Measurements from ENCODE around the gene GUCD1. TPM values are rescaled to one million over a fixed set of nuclear protein-coding genes. Genes with fewer than 3 reads are reported as not detected.

Gene GUCD1
- total RNA-seq, 4 donors from 2014 or later: 56.7 to 498 (median 277) TPM

- Histone ChIP-seq H3K4me1 (peaks cover 0 to 24% (median 0%) of the 10 kb centered on the region in 4 donors), H3K36me3 (peaks cover 0 to 27% (median 13%) of the 10 kb centered on the region in 4 donors), H3K9me3 (no peaks in the 10 kb centered on the region), H3K27me3 (no peaks in the 10 kb centered on the region), H3K4me3 (no peak overlapping the region), H3K27ac (no peak overlapping the region)
- no peak for TF ChIP-seq EP300 (IDR thresholded peaks at IDR 0.05; ENCODE audit: low read depth)
- TF ChIP-seq, protein P1, sequence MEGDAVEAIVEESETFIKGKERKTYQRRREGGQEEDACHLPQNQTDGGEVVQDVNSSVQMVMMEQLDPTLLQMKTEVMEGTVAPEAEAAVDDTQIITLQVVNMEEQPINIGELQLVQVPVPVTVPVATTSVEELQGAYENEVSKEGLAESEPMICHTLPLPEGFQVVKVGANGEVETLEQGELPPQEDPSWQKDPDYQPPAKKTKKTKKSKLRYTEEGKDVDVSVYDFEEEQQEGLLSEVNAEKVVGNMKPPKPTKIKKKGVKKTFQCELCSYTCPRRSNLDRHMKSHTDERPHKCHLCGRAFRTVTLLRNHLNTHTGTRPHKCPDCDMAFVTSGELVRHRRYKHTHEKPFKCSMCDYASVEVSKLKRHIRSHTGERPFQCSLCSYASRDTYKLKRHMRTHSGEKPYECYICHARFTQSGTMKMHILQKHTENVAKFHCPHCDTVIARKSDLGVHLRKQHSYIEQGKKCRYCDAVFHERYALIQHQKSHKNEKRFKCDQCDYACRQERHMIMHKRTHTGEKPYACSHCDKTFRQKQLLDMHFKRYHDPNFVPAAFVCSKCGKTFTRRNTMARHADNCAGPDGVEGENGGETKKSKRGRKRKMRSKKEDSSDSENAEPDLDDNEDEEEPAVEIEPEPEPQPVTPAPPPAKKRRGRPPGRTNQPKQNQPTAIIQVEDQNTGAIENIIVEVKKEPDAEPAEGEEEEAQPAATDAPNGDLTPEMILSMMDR (IDR thresholded peaks at IDR 0.05): no peak
- TF ChIP-seq POLR2AphosphoS5 (IDR thresholded peaks at IDR 0.05): no peak
- TF ChIP-seq POLR2A (IDR thresholded peaks at IDR 0.05): no peak
- in situ Hi-C loops (cut with MboI; ENCODE audit: low pct_ligation_motif_present in 1 of 4, low pct_unique_long_range_greater_than_20kb in 1 of 4, low sequenced_read_pairs in 3 of 4) (no loop called here), intact Hi-C loops (cut with DNase I; ENCODE audit: low total_unique reads) (no loop called here)
- no peak for DNase-seq
- WGBS, 2 donors (ENCODE audit: low coverage in 1 of 2): 90 to 100% methylated on average over 1 to 2 of the region's 2 CpGs
These were observed 10.1 kb upstream of the GUCD1 start for GRCh38 chr22:24565077-24565476.

GRCh38 chr22:24564376-24565058 is 9.6 kb upstream of the GUCD1 start:
- 54 to 71% methylated on average over 2 of the region's 2 CpGs for WGBS, 2 donors (ENCODE audit: low coverage in 1 of 2)
- Histone ChIP-seq H3K27ac (no peak overlapping the region), H3K4me3 (no peak overlapping the region), H3K4me1 (peaks cover 0 to 24% (median 0%) of the 10 kb centered on the region in 4 donors), H3K27me3 (no peaks in the 10 kb centered on the region), H3K36me3 (peaks cover 0 to 27% (median 11%) of the 10 kb centered on the region in 4 donors), H3K9me3 (no peaks in the 10 kb centered on the region)
- no peak for TF ChIP-seq POLR2AphosphoS5 (IDR thresholded peaks at IDR 0.05)
- TF ChIP-seq, protein P1 (IDR thresholded peaks at IDR 0.05): no peak
- TF ChIP-seq POLR2A (IDR thresholded peaks at IDR 0.05): no peak
- no peak for TF ChIP-seq EP300 (IDR thresholded peaks at IDR 0.05; ENCODE audit: low read depth)
- in situ Hi-C loops (cut with MboI; ENCODE audit: low pct_ligation_motif_present in 1 of 4, low pct_unique_long_range_greater_than_20kb in 1 of 4, low sequenced_read_pairs in 3 of 4): no loop called here
- DNase-seq: no peak
- intact Hi-C loops (cut with DNase I; ENCODE audit: low total_unique reads): no loop called here

GRCh38 chr22:24563246-24563645 is 8.3 kb upstream of the GUCD1 start:
- H3K27ac ChIP-seq: no peak overlapping the region
- intact Hi-C loops (cut with DNase I; ENCODE audit: low total_unique reads) (no loop called here), in situ Hi-C loops (cut with MboI; ENCODE audit: low pct_ligation_motif_present in 1 of 4, low pct_unique_long_range_greater_than_20kb in 1 of 4, low sequenced_read_pairs in 3 of 4) (no loop called here)
- 88% methylated on average over 2 of the region's 2 CpGs; no CpG with 5 or more reads in 1 of the 2 donors for WGBS, 2 donors (ENCODE audit: low coverage in 1 of 2)
- peaks cover 0 to 24% (median 0%) of the 10 kb centered on the region in 4 donors for H3K4me1 ChIP-seq
- no peak for DNase-seq
- TF ChIP-seq POLR2A (IDR thresholded peaks at IDR 0.05): no peak
- TF ChIP-seq POLR2AphosphoS5 (IDR thresholded peaks at IDR 0.05): no peak
- TF ChIP-seq, protein P1 (IDR thresholded peaks at IDR 0.05): no peak
- TF ChIP-seq EP300 (IDR thresholded peaks at IDR 0.05; ENCODE audit: low read depth): no peak
- no peaks in the 10 kb centered on the region for H3K27me3 ChIP-seq
- peaks cover 0 to 18% (median 5%) of the 10 kb centered on the region in 4 donors for H3K36me3 ChIP-seq
- H3K9me3 ChIP-seq: no peaks in the 10 kb centered on the region
- H3K4me3 ChIP-seq: no peak overlapping the region

- peaks cover 0 to 16% (median 6%) of the 10 kb centered on the region in 4 donors for H3K36me3 ChIP-seq
- no peak for DNase-seq
- H3K27me3 ChIP-seq: no peaks in the 10 kb centered on the region
- H3K9me3 ChIP-seq: no peaks in the 10 kb centered on the region
- in situ Hi-C loops (cut with MboI; ENCODE audit: low pct_ligation_motif_present in 1 of 4, low pct_unique_long_range_greater_than_20kb in 1 of 4, low sequenced_read_pairs in 3 of 4): no loop called here
- TF ChIP-seq EP300 (IDR thresholded peaks at IDR 0.05; ENCODE audit: low read depth): no peak
- no peak for TF ChIP-seq POLR2A (IDR thresholded peaks at IDR 0.05)
- TF ChIP-seq POLR2AphosphoS5 (IDR thresholded peaks at IDR 0.05): no peak
- TF ChIP-seq, protein P1 (IDR thresholded peaks at IDR 0.05): no peak
- intact Hi-C loops (cut with DNase I; ENCODE audit: low total_unique reads): no loop called here
- H3K4me3 ChIP-seq: no peak overlapping the region
- 30 to 78% methylated on average over 2 to 4 of the region's 4 CpGs for WGBS, 2 donors (ENCODE audit: low coverage in 1 of 2)
- no peak overlapping the region for H3K27ac ChIP-seq
- peaks cover 10 to 28% (median 16%) of the 10 kb centered on the region in 4 donors for H3K4me1 ChIP-seq
These were observed 4.5 kb upstream of the GUCD1 start for GRCh38 chr22:24559471-24559870.
